NCI-H1930 (cell line): ENCODE data around the gene ATG2B.

ENCODE experiments used
- DNase-seq, 2 experiments: peaks; one replicate each; lab custom pipeline; 2025; lab: John Stamatoyannopoulos, UW

The ATG2B gene

GRCh38 chr14:96309896-96310330 is 53.2 kb downstream of the ATG2B start:
- no peak for DNase-seq

DNA sequence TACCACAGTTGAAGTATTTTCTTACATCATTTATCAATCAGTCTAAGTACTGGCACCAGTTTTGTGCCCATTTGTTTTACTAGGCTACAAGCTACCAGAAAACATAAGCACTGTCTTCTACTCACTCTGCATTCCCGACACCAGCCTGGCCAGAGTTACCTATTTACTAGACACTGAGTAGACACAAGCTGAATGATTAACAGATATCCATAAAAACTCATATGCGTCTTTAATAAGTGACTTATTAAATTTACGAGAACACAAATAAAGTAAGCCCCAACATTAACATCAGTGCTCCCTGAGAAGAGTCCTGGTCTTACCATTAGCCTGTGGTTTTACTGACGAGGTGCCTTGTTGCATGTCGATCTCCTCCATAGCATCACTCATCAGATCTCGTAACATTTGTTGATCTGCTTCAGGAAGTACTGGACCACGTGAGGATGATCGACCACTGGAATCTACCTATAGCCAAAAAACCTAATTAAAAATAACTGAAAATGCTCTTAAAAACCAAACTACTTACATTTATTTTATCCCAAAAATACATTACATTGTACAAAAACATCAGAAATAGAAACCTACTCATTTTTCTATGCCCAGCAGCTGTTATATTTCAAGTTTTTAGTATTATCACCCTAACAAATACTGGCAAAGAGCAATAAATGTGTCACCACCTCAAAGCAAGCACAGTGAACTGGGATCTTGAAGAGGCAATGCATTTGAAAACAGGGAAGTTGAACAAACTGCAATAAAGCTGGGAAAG is 53.8 kb downstream of the ATG2B start:
- no peak for DNase-seq

DNA sequence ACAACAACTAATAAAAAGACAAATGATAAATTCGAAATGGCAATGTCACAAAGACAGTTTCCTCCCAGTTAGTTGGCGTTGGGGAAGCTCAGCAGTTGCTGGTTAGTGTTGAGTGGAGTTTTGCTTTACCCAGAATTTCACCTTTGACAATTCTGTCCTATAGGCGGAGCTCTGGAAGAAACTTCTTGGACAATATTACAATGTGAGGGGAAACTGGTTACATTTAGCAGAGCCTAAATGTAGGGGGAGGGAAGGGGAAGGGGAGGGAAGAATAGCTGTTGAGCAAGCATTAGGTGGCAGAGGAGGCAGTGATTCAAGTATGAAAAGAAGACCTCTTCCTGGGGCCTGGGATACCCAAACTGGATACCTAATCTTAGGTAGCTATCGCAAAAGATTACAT is 55.7 kb downstream of the ATG2B start:
- no peak for DNase-seq

- DNase-seq = peak in 1 of 2 experiments; percentile 17
Measured at GRCh38 chr14:96304956-96305355, 58.2 kb downstream of the ATG2B start.

DNA sequence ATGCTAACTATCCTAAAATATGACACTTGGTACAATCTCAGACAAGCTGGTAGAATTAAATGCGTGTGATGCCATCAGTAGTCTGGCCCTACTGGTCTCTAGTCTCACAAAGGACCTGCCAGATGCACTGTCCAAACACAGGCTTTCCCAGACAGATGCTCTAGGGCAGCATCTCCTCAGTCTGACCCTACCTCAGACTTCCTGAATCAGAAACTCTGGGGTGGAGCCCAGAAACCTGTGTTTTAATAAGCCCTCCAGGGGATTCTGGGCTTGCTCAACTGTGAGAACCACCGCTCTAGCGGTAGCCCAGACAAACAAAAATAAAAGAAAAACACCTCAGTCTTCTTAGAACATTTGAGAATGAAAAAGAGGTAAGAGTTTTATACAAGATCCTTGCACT is 59.2 kb downstream of the ATG2B start:
- no peak for DNase-seq

GRCh38 chr14:96299441-96299840 is 63.7 kb downstream of the ATG2B start:
- no peak for DNase-seq

- DNase-seq = no peak
Measured at GRCh38 chr14:96297997-96298515, 65.1 kb downstream of the ATG2B start.

DNA sequence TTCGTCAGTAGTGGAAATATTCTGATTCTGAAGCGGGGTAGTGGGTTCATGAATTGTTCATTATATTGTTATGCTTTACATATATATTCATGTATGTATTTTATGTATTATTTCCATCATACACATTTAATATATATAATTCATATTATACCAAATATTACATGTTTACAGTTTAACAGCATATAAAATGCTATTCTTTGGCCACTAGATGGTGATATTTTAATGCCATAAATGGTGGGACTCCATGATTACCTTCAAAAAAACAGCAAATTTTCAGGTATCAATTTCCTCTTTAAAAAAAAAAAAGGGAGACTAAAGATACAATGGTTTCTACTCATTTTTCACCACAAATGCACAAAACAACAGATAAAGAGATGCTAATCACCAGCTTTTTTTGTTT is 66.1 kb downstream of the ATG2B start:
- DNase-seq = no peak

DNA sequence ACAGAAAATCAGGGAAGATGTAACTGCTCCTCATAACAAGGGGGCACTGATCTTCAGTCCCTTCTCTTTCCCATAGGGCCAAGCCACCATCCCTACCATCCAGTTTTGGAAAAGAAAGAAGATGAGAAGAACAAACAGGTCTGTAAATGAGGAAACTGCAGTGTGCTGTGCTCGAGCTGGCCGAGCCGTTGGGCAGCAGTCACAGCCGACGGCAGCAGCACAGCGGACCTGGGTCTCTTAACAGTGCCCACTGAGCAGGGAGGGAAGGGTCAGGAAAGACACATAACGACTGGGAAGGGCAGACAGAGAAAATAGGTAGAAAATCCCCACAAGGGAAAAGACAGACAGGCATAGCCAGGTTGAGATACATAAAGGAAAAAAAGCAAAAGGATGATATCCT is 68.9 kb downstream of the ATG2B start:
- DNase-seq = no peak

DNA sequence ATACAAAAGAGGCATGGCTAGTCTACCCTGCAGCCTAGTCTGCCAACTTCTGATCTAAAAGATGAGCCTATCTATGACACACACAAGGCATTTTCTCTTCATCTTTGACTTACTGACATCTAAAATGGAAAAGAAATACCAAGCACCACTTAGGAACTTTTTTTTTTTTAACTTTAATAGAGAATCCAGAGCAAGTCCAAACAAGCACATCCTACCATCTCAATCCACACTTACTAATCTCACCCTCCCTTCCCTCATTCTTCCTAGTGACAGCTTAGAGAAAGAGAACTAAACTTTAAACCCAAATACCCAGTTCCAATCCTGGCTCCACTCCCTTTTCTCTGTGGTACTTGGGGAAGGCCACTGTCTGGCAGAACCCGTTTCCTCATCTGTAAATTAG is 75.3 kb downstream of the ATG2B start:
- no peak for DNase-seq

GRCh38 chr14:96286251-96286650 is 76.9 kb downstream of the ATG2B start:
- DNase-seq = no peak

- DNase-seq = no peak
Measured at GRCh38 chr14:96285667-96286066, 77.5 kb downstream of the ATG2B start.

- DNase-seq = no peak
Measured at GRCh38 chr14:96284430-96284829, 78.7 kb downstream of the ATG2B start.

GRCh38 chr14:96284008-96284407 is 79.1 kb downstream of the ATG2B start:
- DNase-seq = no peak

- no peak for DNase-seq
Measured at GRCh38 chr14:96281486-96281885, 81.7 kb downstream of the ATG2B start.

GRCh38 chr14:96280104-96280503 is 83.0 kb downstream of the ATG2B start:
- DNase-seq = no peak

GRCh38 chr14:96279564-96279963 is 83.6 kb downstream of the ATG2B start:
- DNase-seq = no peak

- no peak for DNase-seq
Measured at GRCh38 chr14:96277890-96278289, 85.3 kb downstream of the ATG2B start.

DNA sequence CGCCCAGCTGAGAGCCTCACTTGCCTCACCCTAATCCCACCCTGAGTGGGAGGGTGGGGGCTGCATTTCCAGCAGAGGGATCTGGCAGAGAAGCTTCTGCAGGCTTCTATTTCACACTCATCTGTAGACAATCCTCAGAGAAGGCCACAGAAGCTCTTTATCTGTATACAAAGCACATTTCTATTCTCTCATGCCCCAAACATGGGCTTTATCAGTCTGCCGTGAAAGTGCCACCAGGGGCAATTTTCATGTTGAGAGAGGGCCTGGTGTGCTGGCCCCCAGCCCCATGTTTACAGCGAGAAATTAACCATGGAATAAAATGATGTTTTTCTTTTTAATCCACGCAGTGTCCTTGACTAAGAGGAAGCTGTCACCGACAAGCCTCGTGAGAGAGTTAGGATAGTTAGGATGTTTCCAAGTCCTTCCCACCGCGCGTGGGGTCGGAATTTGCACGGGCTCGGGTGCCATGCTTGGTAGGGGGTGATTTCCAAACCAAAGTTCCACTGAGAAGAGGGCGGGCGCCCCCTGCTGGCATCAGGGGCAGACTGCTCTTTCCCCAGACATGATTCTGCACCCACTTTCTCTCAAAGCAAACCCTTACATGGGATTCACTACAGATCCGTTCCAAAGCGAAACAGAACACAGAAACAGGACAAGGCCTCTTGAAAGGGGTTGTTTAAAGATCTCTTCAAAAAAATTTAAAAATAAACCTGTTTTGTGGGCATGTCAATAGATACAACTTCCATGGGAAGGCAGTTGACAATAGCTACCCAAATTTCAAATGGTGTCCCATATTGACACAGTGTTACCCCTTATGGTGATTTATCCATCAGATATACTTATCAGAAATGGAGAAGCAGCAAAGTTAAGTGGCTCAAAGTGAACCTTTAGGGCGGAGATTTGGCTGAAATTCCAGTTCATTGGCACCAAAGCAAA is 87.7 kb downstream of the ATG2B start:
- peak in 1 of 2 experiments; percentile 58 for DNase-seq

- no peak for DNase-seq
Measured at GRCh38 chr14:96274543-96274942, 88.6 kb downstream of the ATG2B start.

GRCh38 chr14:96274122-96274521 is 89.0 kb downstream of the ATG2B start:
- DNase-seq = no peak

- DNase-seq = no peak
Measured at GRCh38 chr14:96273629-96274028, 89.5 kb downstream of the ATG2B start.
